ENCODE data around the gene ALKBH7. TPM values are rescaled to one million over a fixed set of nuclear protein-coding genes. Genes with fewer than 3 reads are reported as not detected.

ALKBH7 gene
- total RNA-seq, 1 donor: 52.1 TPM

DNA sequence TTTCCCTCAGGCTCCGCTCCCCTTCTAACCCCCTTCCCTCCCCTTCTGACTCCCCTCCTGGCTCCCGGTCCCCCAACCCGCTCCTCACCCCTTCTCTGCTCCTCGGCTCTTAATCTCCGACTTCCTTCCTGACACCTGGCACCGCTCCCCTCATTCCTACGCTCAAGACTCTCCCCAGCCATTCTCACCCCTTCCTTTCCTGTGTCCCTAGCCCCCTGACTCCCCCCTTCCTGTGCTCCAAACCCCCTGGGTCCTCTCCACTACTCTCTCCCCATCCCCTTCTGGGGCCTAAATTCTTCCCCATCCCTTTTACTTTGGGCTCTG, 10.6 kb upstream of the ALKBH7 start:
- Histone ChIP-seq H3K4me1 (ENCODE audit: insufficient read depth, low read length) (peaks cover 5% of the 10 kb centered on the region), H3K79me2 (ENCODE audit: insufficient read depth, low read length) (peaks cover 19% of the 10 kb centered on the region), H3K27me3 (ENCODE audit: insufficient read depth, low read length) (no peaks in the 10 kb centered on the region), H4K20me1 (ENCODE audit: insufficient read depth, low read length) (no peaks in the 10 kb centered on the region), H3K36me3 (ENCODE audit: insufficient read depth, low read length) (peaks cover 21% of the 10 kb centered on the region), H3K9me3 (ENCODE audit: low read depth, low read length) (no peaks in the 10 kb centered on the region), H3K4me3 (ENCODE audit: insufficient read depth, low read length) (peak overlapping the region; percentile 85), H2AFZ (ENCODE audit: low read length) (peak overlapping the region; percentile 87), H3K4me2 (ENCODE audit: insufficient read depth, low read length) (peak overlapping the region; percentile 94), H3K27ac (ENCODE audit: low read depth, low read length) (peak overlapping the region; percentile 51)
- DNase-seq (ENCODE audit: insufficient read length, low spot score, missing footprints): peak; percentile 69
- TF ChIP-seq, protein P1, sequence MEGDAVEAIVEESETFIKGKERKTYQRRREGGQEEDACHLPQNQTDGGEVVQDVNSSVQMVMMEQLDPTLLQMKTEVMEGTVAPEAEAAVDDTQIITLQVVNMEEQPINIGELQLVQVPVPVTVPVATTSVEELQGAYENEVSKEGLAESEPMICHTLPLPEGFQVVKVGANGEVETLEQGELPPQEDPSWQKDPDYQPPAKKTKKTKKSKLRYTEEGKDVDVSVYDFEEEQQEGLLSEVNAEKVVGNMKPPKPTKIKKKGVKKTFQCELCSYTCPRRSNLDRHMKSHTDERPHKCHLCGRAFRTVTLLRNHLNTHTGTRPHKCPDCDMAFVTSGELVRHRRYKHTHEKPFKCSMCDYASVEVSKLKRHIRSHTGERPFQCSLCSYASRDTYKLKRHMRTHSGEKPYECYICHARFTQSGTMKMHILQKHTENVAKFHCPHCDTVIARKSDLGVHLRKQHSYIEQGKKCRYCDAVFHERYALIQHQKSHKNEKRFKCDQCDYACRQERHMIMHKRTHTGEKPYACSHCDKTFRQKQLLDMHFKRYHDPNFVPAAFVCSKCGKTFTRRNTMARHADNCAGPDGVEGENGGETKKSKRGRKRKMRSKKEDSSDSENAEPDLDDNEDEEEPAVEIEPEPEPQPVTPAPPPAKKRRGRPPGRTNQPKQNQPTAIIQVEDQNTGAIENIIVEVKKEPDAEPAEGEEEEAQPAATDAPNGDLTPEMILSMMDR (IDR thresholded peaks at IDR 0.05; ENCODE audit: extremely low read depth, low read depth, low read length): no peak

GRCh38 chr19:6362351-6362801, 10.2 kb upstream of the ALKBH7 start:
- Histone ChIP-seq H3K4me2 (ENCODE audit: insufficient read depth, low read length) (peak overlapping the region; percentile 94), H3K27ac (ENCODE audit: low read depth, low read length) (peak overlapping the region; percentile 51), H2AFZ (ENCODE audit: low read length) (peak overlapping the region; percentile 87), H3K4me3 (ENCODE audit: insufficient read depth, low read length) (peak overlapping the region; percentile 85), H3K79me2 (ENCODE audit: insufficient read depth, low read length) (peaks cover 19% of the 10 kb centered on the region), H3K27me3 (ENCODE audit: insufficient read depth, low read length) (no peaks in the 10 kb centered on the region), H3K4me1 (ENCODE audit: insufficient read depth, low read length) (peaks cover 5% of the 10 kb centered on the region), H3K9me3 (ENCODE audit: low read depth, low read length) (no peaks in the 10 kb centered on the region), H3K36me3 (ENCODE audit: insufficient read depth, low read length) (peaks cover 25% of the 10 kb centered on the region), H4K20me1 (ENCODE audit: insufficient read depth, low read length) (no peaks in the 10 kb centered on the region)
- TF ChIP-seq, protein P1 (IDR thresholded peaks at IDR 0.05; ENCODE audit: extremely low read depth, low read depth, low read length): no peak
- DNase-seq (ENCODE audit: insufficient read length, low spot score, missing footprints): peak; percentile 56

- no peaks in the 10 kb centered on the region for H3K27me3 ChIP-seq (ENCODE audit: insufficient read depth, low read length)
- H3K9me3 ChIP-seq (ENCODE audit: low read depth, low read length): no peaks in the 10 kb centered on the region
- H2AFZ ChIP-seq (ENCODE audit: low read length): no peak overlapping the region
- no peak overlapping the region for H3K4me3 ChIP-seq (ENCODE audit: insufficient read depth, low read length)
- H3K4me2 ChIP-seq (ENCODE audit: insufficient read depth, low read length): no peak overlapping the region
- TF ChIP-seq, protein P1 (IDR thresholded peaks at IDR 0.05; ENCODE audit: extremely low read depth, low read depth, low read length): no peak
- no peak overlapping the region for H3K27ac ChIP-seq (ENCODE audit: low read depth, low read length)
- H4K20me1 ChIP-seq (ENCODE audit: insufficient read depth, low read length): no peaks in the 10 kb centered on the region
- H3K79me2 ChIP-seq (ENCODE audit: insufficient read depth, low read length): peaks cover 19% of the 10 kb centered on the region
- peak; percentile 53 for DNase-seq (ENCODE audit: insufficient read length, low spot score, missing footprints)
- peaks cover 5% of the 10 kb centered on the region for H3K4me1 ChIP-seq (ENCODE audit: insufficient read depth, low read length)
- peaks cover 40% of the 10 kb centered on the region for H3K36me3 ChIP-seq (ENCODE audit: insufficient read depth, low read length)
These were observed 8.2 kb upstream of the ALKBH7 start for GRCh38 chr19:6364353-6364752.

- H4K20me1 ChIP-seq (ENCODE audit: insufficient read depth, low read length): no peaks in the 10 kb centered on the region
- peak overlapping the region; percentile 94 for H3K4me2 ChIP-seq (ENCODE audit: insufficient read depth, low read length)
- no peaks in the 10 kb centered on the region for H3K9me3 ChIP-seq (ENCODE audit: low read depth, low read length)
- no peaks in the 10 kb centered on the region for H3K27me3 ChIP-seq (ENCODE audit: insufficient read depth, low read length)
- H3K79me2 ChIP-seq (ENCODE audit: insufficient read depth, low read length): no peaks in the 10 kb centered on the region
- H3K4me3 ChIP-seq (ENCODE audit: insufficient read depth, low read length): peak overlapping the region; percentile 94
- peaks cover 7% of the 10 kb centered on the region for H3K36me3 ChIP-seq (ENCODE audit: insufficient read depth, low read length)
- TF ChIP-seq, protein P1 (IDR thresholded peaks at IDR 0.05; ENCODE audit: extremely low read depth, low read depth, low read length): no peak
- H3K27ac ChIP-seq (ENCODE audit: low read depth, low read length): peak overlapping the region; percentile 89
- peaks cover 8% of the 10 kb centered on the region for H3K4me1 ChIP-seq (ENCODE audit: insufficient read depth, low read length)
- peak; percentile 100 for DNase-seq (ENCODE audit: insufficient read length, low spot score, missing footprints)
- H2AFZ ChIP-seq (ENCODE audit: low read length): peak overlapping the region; percentile 96
These were observed 660 bp downstream of the ALKBH7 start for GRCh38 chr19:6373096-6373812.

All from osteoblast (primary cell).